VCaP (cell line): Measurements from ENCODE around the gene VRK2.
A peak's percentile ranks its signal among the peaks of the same experiment; 100 is the strongest.

Experiments used
- H3K27ac ChIP-seq: fragments of 450-650 bp; 2 replicates; pipeline ENCODE4 v1.5.1; 2017
- TF ChIP-seq, protein P1 (sequence below): fragments of 450-650 bp; conservative IDR thresholded peaks from 2 replicates; pipeline ENCODE4 v1.5.1; 2017; ENCODE audit warnings: mild to moderate bottlenecking, moderate library complexity

The VRK2 gene

GRCh38 chr2:58044145-58044544 is 2.5 kb upstream of the VRK2 start:
- H3K27ac ChIP-seq: no peak overlapping the region

GRCh38 chr2:58045580-58046334 is 849 bp upstream of the VRK2 start:
- H3K27ac ChIP-seq: peak overlapping the region; percentile 79

More at GRCh38 chr2:58044145-58044544, 2.5 kb upstream of the VRK2 start:
- TF ChIP-seq, protein P1, sequence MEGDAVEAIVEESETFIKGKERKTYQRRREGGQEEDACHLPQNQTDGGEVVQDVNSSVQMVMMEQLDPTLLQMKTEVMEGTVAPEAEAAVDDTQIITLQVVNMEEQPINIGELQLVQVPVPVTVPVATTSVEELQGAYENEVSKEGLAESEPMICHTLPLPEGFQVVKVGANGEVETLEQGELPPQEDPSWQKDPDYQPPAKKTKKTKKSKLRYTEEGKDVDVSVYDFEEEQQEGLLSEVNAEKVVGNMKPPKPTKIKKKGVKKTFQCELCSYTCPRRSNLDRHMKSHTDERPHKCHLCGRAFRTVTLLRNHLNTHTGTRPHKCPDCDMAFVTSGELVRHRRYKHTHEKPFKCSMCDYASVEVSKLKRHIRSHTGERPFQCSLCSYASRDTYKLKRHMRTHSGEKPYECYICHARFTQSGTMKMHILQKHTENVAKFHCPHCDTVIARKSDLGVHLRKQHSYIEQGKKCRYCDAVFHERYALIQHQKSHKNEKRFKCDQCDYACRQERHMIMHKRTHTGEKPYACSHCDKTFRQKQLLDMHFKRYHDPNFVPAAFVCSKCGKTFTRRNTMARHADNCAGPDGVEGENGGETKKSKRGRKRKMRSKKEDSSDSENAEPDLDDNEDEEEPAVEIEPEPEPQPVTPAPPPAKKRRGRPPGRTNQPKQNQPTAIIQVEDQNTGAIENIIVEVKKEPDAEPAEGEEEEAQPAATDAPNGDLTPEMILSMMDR: no peak

DNA sequence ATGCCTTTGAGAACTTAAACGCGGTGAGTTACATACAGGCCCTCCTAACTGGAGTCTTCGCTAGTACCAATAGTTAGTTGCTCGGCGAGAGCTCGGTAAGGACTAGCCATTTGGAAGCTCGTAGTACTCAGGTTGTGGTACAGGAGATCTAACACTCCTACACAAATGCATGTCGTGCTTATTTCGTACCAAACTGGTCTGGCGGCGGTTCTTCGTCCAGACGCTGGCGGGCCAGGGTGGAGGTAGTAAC is 346 bp upstream of the VRK2 start:
- TF ChIP-seq, protein P1: no peak
- H3K27ac ChIP-seq: peak overlapping the region; percentile 79

More at GRCh38 chr2:58045580-58046334, 849 bp upstream of the VRK2 start:
- TF ChIP-seq, protein P1: no peak

GRCh38 chr2:58047373-58047935 is 848 bp downstream of the VRK2 start:
- H3K27ac ChIP-seq: peak overlapping the region; percentile 79
- TF ChIP-seq, protein P1: no peak

- TF ChIP-seq, protein P1: no peak
- H3K27ac ChIP-seq: no peak overlapping the region
These were observed 1.4 kb downstream of the VRK2 start for GRCh38 chr2:58047961-58048360.

GRCh38 chr2:58051445-58051844 is 4.8 kb downstream of the VRK2 start:
- no peak overlapping the region for H3K27ac ChIP-seq
- TF ChIP-seq, protein P1: no peak

DNA sequence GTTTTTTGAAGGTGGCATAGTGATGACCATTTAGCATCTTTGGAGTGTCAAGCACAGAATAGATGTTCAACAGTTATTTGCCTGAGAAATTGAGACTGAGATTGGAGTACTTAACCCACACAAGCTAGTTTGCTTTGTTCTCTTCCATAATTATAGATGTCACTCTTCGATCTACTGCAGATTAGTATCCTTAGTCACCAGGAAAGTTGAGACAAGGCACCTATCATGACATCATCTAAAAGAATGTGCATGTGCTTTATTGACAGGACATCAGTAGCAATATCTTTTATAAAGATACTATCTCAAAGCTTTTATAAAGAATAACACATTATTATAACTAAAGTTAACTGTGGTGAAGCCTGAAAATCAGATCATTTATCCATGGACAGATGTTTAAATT is 6.4 kb downstream of the VRK2 start:
- TF ChIP-seq, protein P1: no peak
- no peak overlapping the region for H3K27ac ChIP-seq
